Activated T-helper 17 cell treated with anti-CD3 and anti-CD28 coated beads, Interleukin-2, amount 50 U/mL, for 72 hours (primary cell): ENCODE results near the gene FOXN3. TPM values are rescaled to one million over a fixed set of nuclear protein-coding genes. Genes with fewer than 3 reads are reported as not detected.

Source experiments
- ATAC-seq: fragments of 150-1000 bp; cut with Tn5 transposase; replicated peaks from 2 replicates; pipeline ENCODE4 v1.10.0; 2021; ENCODE audit warnings: mild to moderate bottlenecking, moderate library complexity
- H3K27ac Mint-ChIP-seq: one replicate; pipeline ENCODE4 v1.8.0; 2022; ENCODE audit warnings: mixed read lengths
- H3K27me3 Mint-ChIP-seq: one replicate; pipeline ENCODE4 v1.8.0; 2022; ENCODE audit warnings: mixed read lengths
- H3K36me3 Mint-ChIP-seq: one replicate; pipeline ENCODE4 v1.8.0; 2022; ENCODE audit warnings: low read depth, mild to moderate bottlenecking, mixed read lengths
- H3K4me1 Mint-ChIP-seq: one replicate; pipeline ENCODE4 v1.8.0; 2022; ENCODE audit warnings: mixed read lengths
- H3K4me3 Mint-ChIP-seq: one replicate; pipeline ENCODE4 v1.8.0; 2022; ENCODE audit warnings: mild to moderate bottlenecking, mixed read lengths
- H3K9me3 Mint-ChIP-seq: one replicate; pipeline ENCODE4 v1.8.0; 2022; ENCODE audit warnings: mixed read lengths
- total RNA-seq, 2 donors: library from RNA; stranded (reverse); gene quantifications; one replicate each; pipeline ENCODE4 v1.2.3, GENCODE V29; 2022

The FOXN3 gene
- total RNA-seq, 2 donors from 2014 or later: 56.9 to 82.3 TPM

DNA sequence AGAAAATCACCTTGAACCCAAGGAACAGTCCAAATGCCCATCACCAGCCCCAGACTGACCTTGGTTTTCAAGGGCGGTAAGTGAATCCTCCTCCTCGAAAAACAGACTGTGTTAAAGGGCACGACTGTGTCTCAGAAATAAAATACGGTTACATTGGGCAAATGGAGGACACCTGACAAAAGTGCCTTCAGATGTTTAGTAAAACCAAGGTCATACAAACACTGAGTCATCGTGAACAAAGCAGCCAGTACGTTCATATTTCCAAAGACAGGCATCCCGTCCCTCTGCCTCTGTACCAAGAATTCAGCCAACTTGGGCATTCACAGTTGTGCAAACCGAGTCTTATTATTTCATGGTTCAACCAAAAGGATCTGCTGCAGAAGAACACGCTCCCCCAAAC, 25.9 kb downstream of the FOXN3 start:
- no peak overlapping the region for H3K4me3 Mint-ChIP-seq
- H3K4me1 Mint-ChIP-seq: peaks cover 14% of the 10 kb centered on the region
- peaks cover 4% of the 10 kb centered on the region for H3K36me3 Mint-ChIP-seq
- ATAC-seq: no peak
- no peaks in the 10 kb centered on the region for H3K27me3 Mint-ChIP-seq
- no peaks in the 10 kb centered on the region for H3K9me3 Mint-ChIP-seq
- no peak overlapping the region for H3K27ac Mint-ChIP-seq

DNA sequence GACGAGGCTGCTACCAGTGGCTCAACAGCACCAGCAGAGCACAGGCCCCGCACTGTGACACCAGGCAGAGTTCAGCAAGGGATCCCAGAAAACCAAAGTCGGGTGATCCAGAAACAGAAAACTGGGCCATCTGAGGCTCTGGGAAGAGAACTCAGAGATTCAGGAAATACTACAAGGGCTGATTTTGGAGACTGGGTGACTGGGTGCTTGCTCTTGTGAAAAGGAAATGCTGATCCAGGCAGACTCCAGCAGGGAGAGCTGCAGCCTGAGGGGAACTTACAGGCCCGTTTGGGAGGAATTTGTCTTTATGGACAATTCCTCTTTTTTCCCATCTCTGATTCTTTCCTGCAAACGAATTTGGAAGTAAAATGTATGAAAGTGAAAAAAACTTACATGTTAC, 28.2 kb downstream of the FOXN3 start:
- H3K36me3 Mint-ChIP-seq: peaks cover 4% of the 10 kb centered on the region
- no peak overlapping the region for H3K27ac Mint-ChIP-seq
- no peak overlapping the region for H3K4me3 Mint-ChIP-seq
- peaks cover 10% of the 10 kb centered on the region for H3K4me1 Mint-ChIP-seq
- H3K9me3 Mint-ChIP-seq: no peaks in the 10 kb centered on the region
- H3K27me3 Mint-ChIP-seq: no peaks in the 10 kb centered on the region
- ATAC-seq: no peak

DNA sequence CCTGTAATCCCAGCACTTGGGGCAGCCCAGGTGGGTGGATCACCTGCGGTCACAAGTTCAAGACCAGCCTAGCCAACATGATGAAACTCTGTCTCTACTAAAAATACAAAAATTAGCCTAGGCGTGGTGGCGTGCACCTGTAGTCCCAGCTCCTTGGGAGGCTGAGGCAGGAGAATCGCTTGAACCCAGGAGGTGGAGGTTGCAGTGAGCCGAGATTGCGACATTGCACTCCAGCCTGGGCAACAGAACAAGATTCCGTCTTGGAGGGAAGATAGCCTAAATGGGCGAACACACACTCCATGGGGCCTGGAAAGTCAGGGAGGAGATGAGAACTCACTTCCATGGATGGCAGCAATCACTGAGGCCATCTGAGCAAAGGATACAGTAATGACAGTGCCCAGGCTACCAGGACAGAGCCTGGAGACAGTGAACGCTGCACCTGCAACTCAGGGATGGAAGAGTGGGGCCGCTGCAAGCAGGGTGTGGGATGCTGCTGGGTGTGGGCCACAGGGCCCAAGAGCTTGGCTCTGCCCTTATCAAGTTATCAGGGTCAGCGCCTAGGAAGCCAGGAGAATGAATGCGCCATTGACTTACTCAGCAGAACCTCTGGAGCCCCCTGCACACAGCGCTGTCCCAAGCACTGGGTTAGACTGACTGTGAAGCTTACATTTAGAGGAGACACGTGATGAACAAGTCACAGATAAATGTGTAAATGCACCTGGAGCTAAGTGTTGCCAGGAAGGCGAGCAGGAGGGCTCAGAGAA, 28.9 kb downstream of the FOXN3 start:
- Mint-ChIP-seq H3K27ac (no peak overlapping the region), H3K4me3 (no peak overlapping the region), H3K9me3 (no peaks in the 10 kb centered on the region), H3K27me3 (no peaks in the 10 kb centered on the region), H3K4me1 (peaks cover 5% of the 10 kb centered on the region), H3K36me3 (peaks cover 4% of the 10 kb centered on the region)
- ATAC-seq: no peak

DNA sequence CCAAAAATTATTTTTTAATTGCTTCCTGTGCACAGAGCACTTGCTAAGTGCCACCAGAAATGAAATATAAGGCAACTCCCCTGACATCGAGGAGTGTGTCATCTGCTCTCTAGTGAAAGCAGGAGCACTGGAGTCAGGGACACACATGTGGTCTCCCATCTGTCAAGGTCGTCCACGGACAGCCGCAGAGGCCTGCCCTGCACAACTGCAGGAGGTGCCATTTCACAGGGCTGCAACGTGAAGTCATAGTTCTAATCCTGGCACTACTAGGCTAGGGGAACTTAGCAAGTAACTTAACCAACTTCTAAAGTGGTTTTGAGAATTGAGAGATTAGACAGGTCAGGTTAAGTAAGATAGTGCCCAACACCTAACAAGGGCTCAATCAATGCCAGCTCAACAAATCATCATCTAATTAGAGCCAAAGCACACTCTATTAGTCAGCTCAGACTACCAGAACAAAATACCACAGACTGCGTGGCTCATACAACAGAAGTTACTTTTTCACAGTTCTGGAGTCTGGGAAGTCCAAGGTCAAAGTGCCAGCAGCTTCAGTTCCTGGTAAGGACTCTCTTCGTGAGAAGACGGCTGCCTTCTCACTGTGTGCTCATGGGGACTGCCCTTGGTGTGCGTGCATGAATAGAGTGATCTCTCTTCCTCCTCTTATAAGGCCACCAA, 30.7 kb downstream of the FOXN3 start:
- ATAC-seq: peak; percentile 80
- Mint-ChIP-seq H3K4me3 (no peak overlapping the region), H3K27ac (no peak overlapping the region), H3K4me1 (peaks cover 13% of the 10 kb centered on the region), H3K9me3 (peaks cover 4% of the 10 kb centered on the region), H3K36me3 (peaks cover 16% of the 10 kb centered on the region), H3K27me3 (no peaks in the 10 kb centered on the region)

DNA sequence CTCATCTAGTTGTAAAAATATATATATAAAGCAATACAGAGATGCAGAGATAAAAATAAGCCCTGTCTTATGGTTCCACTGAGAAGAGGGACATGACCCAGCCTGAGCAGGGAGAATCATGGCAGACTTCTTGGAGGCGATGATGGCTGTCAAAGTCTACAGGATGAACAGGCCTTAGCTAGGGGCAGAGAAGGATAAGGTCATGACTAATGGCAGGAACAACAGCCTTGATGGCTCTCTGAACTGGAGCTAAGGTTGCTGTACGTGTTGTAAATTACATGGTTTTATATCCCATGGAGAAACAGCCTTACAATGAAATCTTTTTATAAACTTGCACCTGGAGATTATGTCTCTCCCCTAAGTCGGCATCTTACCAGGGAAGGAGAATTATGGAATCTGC, 32.4 kb downstream of the FOXN3 start:
- Mint-ChIP-seq H3K9me3 (peaks cover 4% of the 10 kb centered on the region), H3K4me1 (peaks cover 18% of the 10 kb centered on the region), H3K4me3 (no peak overlapping the region), H3K36me3 (peaks cover 26% of the 10 kb centered on the region), H3K27ac (no peak overlapping the region), H3K27me3 (no peaks in the 10 kb centered on the region)
- no peak for ATAC-seq

DNA sequence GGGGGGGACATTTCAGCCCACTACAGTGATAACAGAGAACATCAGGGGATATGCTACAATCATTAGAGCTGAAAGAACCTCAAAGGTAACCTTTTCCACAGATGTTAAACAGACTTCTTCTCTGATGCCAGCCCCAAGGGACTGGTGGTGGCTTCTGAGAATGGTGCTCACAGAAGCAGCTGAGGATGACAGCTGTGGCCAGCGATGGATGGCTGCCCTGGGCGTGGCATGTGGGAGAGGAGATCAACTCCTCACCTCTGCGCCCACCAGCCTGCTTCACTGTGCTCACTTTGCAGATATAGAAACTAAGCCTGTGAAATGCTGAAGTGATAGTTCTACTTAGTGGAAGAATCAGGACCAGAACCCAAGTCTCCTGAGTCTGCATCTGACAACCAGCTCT, 33.0 kb downstream of the FOXN3 start:
- no peak overlapping the region for H3K27ac Mint-ChIP-seq
- peaks cover 4% of the 10 kb centered on the region for H3K9me3 Mint-ChIP-seq
- ATAC-seq: no peak
- peaks cover 22% of the 10 kb centered on the region for H3K36me3 Mint-ChIP-seq
- no peak overlapping the region for H3K4me3 Mint-ChIP-seq
- no peaks in the 10 kb centered on the region for H3K27me3 Mint-ChIP-seq
- H3K4me1 Mint-ChIP-seq: peaks cover 13% of the 10 kb centered on the region

DNA sequence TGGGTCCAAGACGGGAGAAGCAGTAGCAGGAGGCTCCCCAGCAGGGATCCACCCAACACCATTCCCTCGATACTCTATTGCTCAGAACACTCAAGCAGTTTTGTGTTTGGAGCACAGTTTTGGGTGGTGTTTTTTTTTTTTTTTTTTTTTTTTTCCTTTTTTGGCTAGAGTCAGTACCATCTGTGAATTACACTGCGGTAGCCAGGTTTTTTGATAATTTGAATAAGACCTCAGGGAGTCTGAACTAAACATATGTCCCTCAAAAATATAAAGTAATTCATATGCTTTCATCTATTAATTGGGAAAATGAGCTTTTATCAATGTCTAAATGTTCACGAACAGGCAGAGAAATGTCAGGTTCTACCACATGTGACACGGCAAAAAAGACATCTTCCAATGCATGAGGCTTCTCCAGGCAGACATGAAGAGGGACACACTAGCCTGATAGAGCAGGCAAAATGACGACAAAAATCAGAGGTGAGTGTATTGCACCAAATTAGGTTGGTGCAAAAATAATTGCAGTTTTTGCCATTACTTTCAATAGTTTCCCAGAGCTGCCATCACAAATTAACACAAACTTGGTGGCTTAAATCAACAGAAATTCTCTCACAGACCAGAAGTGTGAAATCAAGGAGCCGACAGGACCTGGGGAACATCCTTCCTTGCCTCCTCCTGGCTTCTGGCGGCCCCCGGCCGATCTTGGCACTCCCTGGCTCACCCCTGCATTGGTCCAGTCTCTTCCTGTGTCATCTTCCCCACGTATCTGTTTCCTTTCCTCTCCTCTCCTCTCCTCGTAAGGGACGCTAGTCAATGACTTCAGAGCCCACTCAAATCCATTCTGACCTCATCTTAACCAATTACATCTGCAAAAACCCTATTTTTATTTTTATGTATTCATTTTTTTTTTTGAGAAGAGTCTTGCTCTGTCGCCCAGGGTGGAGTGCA, 33.9 kb downstream of the FOXN3 start:
- Mint-ChIP-seq H3K4me3 (no peak overlapping the region), H3K9me3 (peaks cover 4% of the 10 kb centered on the region), H3K27me3 (no peaks in the 10 kb centered on the region), H3K36me3 (peaks cover 22% of the 10 kb centered on the region), H3K4me1 (peaks cover 13% of the 10 kb centered on the region), H3K27ac (no peak overlapping the region)
- ATAC-seq: no peak

DNA sequence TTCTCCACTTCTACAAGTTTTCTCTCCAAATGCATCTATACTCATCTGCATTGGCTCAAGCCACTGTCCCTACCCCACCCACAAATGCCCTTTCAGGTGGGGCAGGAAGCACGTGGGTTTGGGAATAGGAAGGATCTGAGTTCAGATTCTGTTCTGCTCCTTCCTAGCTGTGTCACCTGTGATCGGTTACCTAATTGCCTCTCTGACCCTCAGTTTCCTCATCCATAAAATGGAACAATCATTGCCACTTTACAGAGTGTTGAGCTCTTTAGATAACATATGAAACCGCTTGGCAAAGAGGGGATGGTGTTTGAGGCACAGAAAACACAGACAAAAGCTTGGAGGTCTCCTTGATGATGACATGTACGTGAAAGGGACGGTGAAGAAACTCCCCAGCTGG, 34.5 kb downstream of the FOXN3 start:
- peaks cover 4% of the 10 kb centered on the region for H3K9me3 Mint-ChIP-seq

DNA sequence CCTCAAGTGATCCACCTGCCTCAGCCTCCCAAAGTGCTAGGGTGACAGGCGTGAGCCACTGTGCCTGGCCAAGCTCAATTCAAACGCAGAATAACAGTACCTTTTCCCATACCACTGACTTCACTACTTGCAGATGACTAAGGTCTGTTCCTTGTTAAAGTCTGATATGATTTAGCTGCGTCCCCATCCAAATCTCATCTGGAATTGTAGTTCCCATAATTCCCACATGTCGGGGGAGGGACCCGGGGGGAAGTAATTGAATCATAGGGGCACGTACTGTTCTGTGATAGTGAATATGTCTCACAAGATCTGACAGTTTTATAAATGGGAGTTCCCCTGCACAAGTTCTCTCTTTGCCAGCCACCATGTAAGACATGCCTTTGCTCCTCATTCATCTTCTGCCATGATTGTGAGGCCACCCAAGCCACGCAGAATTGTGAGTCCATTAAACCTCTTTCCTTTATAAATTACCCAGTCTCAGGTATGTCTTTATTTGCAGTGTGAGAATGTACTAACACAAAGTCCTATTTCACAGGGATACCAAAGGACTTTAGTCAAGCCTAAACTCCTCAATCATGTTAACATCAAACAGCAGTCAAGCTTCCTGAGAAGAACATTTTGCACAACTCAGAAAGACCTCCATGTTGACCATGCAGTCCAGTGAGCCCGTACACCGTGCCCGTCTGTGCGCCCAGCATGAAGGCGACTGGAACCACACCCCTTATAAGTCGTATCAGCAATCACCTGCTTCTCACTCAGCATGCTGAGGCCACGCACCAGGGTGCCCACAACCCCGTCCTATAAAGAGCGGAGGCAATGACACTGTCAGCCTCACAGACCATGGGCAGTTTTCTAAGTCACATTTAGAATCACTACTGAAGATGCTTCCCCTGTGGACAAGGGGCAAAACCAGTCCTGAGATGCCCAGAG, 36.9 kb downstream of the FOXN3 start:
- H3K4me1 Mint-ChIP-seq: peaks cover 13% of the 10 kb centered on the region
- no peak overlapping the region for H3K27ac Mint-ChIP-seq
- ATAC-seq: no peak
- H3K27me3 Mint-ChIP-seq: no peaks in the 10 kb centered on the region
- peaks cover 22% of the 10 kb centered on the region for H3K36me3 Mint-ChIP-seq
- peaks cover 4% of the 10 kb centered on the region for H3K9me3 Mint-ChIP-seq
- H3K4me3 Mint-ChIP-seq: no peak overlapping the region

More for the DNA sequence above, 34.5 kb downstream of the FOXN3 start:
- Mint-ChIP-seq H3K27me3 (no peaks in the 10 kb centered on the region), H3K27ac (no peak overlapping the region), H3K4me3 (no peak overlapping the region), H3K4me1 (peaks cover 13% of the 10 kb centered on the region), H3K36me3 (peaks cover 22% of the 10 kb centered on the region)
- ATAC-seq: no peak

DNA sequence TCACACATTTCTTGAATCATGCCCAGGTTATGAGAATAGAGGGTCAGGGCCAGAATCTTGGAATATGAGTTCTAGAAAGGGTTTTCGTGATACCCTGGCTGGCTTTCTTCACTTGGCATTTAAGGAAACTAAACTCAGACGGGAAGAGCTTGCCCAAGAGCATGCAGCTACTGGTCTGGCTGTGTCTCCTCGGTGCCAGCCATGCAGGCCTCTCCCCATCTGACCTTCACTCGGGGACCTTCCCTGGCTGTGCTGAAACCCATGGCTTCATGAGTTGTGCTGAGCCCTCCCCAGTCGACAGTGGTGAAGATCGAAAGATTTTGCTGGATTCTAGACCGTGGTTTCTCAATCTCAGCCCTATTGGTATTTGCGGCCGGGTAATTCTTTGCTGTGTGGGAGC, 38.0 kb downstream of the FOXN3 start:
- H3K27ac Mint-ChIP-seq: no peak overlapping the region
- peaks cover 22% of the 10 kb centered on the region for H3K36me3 Mint-ChIP-seq
- H3K4me3 Mint-ChIP-seq: no peak overlapping the region
- peaks cover 4% of the 10 kb centered on the region for H3K9me3 Mint-ChIP-seq
- peaks cover 17% of the 10 kb centered on the region for H3K4me1 Mint-ChIP-seq
- H3K27me3 Mint-ChIP-seq: no peaks in the 10 kb centered on the region
- ATAC-seq: no peak

DNA sequence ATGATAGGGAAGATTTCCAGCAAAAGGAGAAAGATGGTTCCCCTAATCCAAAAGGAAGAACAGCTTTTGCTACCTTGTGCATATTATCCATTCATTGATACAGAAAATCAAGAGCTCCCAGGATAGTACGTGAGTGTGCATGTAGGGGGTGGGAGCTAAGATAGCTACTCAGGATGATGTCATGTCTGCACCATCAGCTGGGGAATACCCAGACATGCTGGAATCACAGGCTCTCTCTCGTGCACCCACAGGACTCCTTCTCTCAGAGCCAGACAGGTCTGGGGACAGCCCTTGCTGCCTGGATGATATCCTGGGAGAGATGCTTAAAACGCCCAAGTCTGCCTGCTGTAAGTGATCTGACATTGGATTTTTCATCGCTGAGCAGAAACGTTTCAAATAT, 38.9 kb downstream of the FOXN3 start:
- H3K27me3 Mint-ChIP-seq: no peaks in the 10 kb centered on the region
- peaks cover 4% of the 10 kb centered on the region for H3K9me3 Mint-ChIP-seq
- H3K4me1 Mint-ChIP-seq: peaks cover 19% of the 10 kb centered on the region
- H3K36me3 Mint-ChIP-seq: peaks cover 22% of the 10 kb centered on the region
- no peak overlapping the region for H3K27ac Mint-ChIP-seq
- no peak overlapping the region for H3K4me3 Mint-ChIP-seq
- ATAC-seq: peak; percentile 100

DNA sequence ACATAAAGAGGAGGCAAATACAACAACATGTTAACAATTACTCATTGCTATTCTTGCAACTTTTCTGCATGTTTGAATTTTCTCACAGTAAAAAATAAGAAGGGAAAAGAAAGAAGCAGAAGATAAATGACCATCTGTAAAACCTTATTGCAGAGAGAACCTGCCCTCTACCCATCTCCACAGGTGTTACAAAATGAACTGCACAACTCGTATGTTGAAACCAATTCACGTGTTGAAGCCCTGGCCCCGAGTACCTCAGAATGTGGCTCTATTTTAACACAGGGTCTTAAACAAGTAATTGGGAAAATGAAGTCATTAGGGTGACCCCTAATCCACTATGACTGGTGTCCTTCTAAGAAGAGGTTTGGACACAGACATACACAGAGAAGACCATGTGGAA, 39.5 kb downstream of the FOXN3 start:
- peaks cover 4% of the 10 kb centered on the region for H3K9me3 Mint-ChIP-seq

DNA sequence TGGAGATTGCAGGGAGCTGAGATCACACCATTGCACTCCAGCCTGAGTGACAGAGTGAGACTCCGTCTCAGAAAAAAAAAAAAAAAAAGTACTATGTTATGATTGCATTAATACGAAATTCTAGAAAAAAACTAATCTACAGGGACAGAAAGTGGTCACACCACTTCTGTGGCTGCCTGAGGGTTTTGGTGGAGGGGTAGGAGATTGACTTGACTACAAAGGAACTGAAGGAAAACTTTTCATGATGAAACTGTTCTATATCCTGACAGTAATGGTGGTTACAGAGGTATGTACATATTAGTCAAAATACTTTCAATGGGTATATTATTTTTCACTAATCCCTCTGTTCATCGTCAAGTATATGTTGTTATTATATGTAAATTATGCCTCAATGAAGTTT, 42.1 kb downstream of the FOXN3 start:
- Mint-ChIP-seq H3K4me1 (peaks cover 20% of the 10 kb centered on the region), H3K36me3 (peaks cover 9% of the 10 kb centered on the region), H3K27ac (no peak overlapping the region), H3K27me3 (no peaks in the 10 kb centered on the region), H3K9me3 (no peaks in the 10 kb centered on the region), H3K4me3 (no peak overlapping the region)
- peak; percentile 28 for ATAC-seq

More for the DNA sequence above, 39.5 kb downstream of the FOXN3 start:
- Mint-ChIP-seq H3K27ac (no peak overlapping the region), H3K4me3 (no peak overlapping the region), H3K36me3 (peaks cover 25% of the 10 kb centered on the region), H3K27me3 (no peaks in the 10 kb centered on the region), H3K4me1 (peaks cover 23% of the 10 kb centered on the region)
- no peak for ATAC-seq

DNA sequence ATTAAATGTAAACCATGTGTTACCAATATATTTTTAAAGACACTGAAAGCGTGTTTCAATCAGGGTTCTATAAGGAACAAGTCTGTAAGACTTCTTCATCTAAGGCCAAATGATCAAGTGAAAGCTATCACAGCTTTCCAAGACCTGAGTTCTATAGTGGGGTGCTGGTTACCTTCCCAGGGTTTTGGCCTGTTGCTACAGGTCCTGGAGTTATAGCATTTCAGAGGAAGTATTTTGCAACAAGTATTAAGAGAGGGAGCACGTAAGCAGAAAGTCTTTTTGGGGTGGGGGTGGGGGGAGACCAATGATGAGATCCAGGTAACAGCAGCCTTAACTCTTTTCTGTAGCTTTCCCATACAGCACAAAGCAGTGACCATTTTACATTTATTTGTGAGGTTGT, 43.8 kb downstream of the FOXN3 start:
- no peak for ATAC-seq
- H3K9me3 Mint-ChIP-seq: no peaks in the 10 kb centered on the region
- H3K4me3 Mint-ChIP-seq: no peak overlapping the region
- H3K27me3 Mint-ChIP-seq: no peaks in the 10 kb centered on the region
- peaks cover 9% of the 10 kb centered on the region for H3K36me3 Mint-ChIP-seq
- peaks cover 29% of the 10 kb centered on the region for H3K4me1 Mint-ChIP-seq
- H3K27ac Mint-ChIP-seq: no peak overlapping the region
